Renal pelvis (tissue), 4 donors: ENCODE measurements around the gene FANCG. TPM values are rescaled to one million over a fixed set of nuclear protein-coding genes. Genes with fewer than 3 reads are reported as not detected.

Experiments used
- DNase-seq: peaks from one replicate; pipeline ENCODE4 v3.0.0-alpha.2; 2013
- polyA plus RNA-seq, 3 donors: library from polyadenylated mRNA; unstranded; fragments of 120-200 nt; gene quantifications; one replicate each; pipeline ENCODE4 v1.2.1, GENCODE V29; 2013; ENCODE audit not compliant: insufficient read length in 3 of 3

Gene FANCG
- polyA plus RNA-seq, 3 donors, result 40.8 to 47.8 (median 41.4) TPM

DNA sequence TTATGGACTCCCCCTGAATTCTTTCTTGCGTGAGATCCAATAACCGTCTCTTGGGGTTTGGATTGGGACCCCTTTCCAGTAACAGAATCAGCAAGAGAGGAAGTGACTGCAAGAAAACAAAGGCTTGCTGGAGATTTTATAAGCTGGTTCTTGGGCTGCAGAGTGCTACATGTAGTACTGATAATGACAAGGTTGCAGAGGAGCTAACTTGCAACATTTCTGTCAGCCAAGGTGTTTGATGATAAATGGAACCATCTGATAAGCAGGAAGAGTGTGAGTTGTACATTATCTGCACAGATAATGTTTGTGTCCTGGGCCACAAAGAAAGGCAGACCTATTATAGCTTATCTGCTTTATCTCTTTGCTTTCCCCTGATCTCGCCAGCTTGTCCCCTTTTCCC, 53.1 kb downstream of the FANCG start:
- no peak for DNase-seq

Other genes starting within 250 kb of the FANCG start
- under 1 TPM; 0.13 to 0.40 (median 0.13) TPM for gene PHF24, start 121.7 kb downstream of the FANCG start, polyA plus RNA-seq
- 10 to 100 TPM in 2 of 3 donors, 1 to 10 TPM in 1; 9.9 to 12.0 (median 10.0) TPM for gene DNAJB5, start 90.2 kb downstream of the FANCG start, polyA plus RNA-seq
- 100 to 1,000 TPM; 245 to 269 (median 246) TPM for gene VCP, start 7.3 kb downstream of the FANCG start, polyA plus RNA-seq
- gene PIGO, start 16.6 kb upstream of the FANCG start, polyA plus RNA-seq, result 10 to 100 TPM; 33.0 to 44.2 (median 44.0) TPM
- gene STOML2, start 23.2 kb upstream of the FANCG start, polyA plus RNA-seq, result 100 to 1,000 TPM; 138 to 145 (median 144) TPM
- gene ATOSB, start 35.9 kb upstream of the FANCG start, polyA plus RNA-seq, result 10 to 100 TPM; 13.8 to 16.0 (median 15.1) TPM
- 10 to 100 TPM; 26.4 to 30.7 (median 27.7) TPM for gene UNC13B, start 82.1 kb upstream of the FANCG start, polyA plus RNA-seq